SKM-1 treated with dmso at 0.1 percent for 144 hours (cell line): ENCODE measurements around the gene FBXO46.

Experiments used
- DNase-seq: peaks from one replicate; lab custom pipeline; 2025; ENCODE audit not compliant: unreplicated experiment; lab: John Stamatoyannopoulos, UW

Gene FBXO46

GRCh38 chr19:45730368-45731288 is at the start of gene FBXO46:
TSS of gene FBXO46 (minus strand) at chr19:45730896. CDS start at chr19:45713495, 17,401 bp downstream.
- peak; percentile 86 for DNase-seq

- no peak for DNase-seq
Observed at GRCh38 chr19:45780146-45780447, 49.4 kb upstream of the FBXO46 start.

- DNase-seq: no peak
Observed at GRCh38 chr19:45779231-45780145, 48.8 kb upstream of the FBXO46 start.

- DNase-seq: no peak
Observed at GRCh38 chr19:45778010-45778661, 47.4 kb upstream of the FBXO46 start.

- no peak for DNase-seq
Observed at GRCh38 chr19:45777395-45777961, 46.8 kb upstream of the FBXO46 start.

- DNase-seq: no peak
Observed at GRCh38 chr19:45774765-45775164, 44.1 kb upstream of the FBXO46 start.

- no peak for DNase-seq
Observed at GRCh38 chr19:45773384-45773783, 42.7 kb upstream of the FBXO46 start.

- no peak for DNase-seq
Observed at GRCh38 chr19:45772912-45773311, 42.2 kb upstream of the FBXO46 start.

GRCh38 chr19:45772130-45772840 is 41.6 kb upstream of the FBXO46 start:
- no peak for DNase-seq

GRCh38 chr19:45771311-45771933 is 40.7 kb upstream of the FBXO46 start:
- no peak for DNase-seq

- DNase-seq: peak; percentile 22
Observed at GRCh38 chr19:45770192-45771101, 39.8 kb upstream of the FBXO46 start.

- DNase-seq: no peak
Observed at GRCh38 chr19:45769821-45770191, 39.1 kb upstream of the FBXO46 start.

GRCh38 chr19:45768984-45769782 is 38.5 kb upstream of the FBXO46 start, which contains the start of gene SIX5:
TSS of gene SIX5 (minus strand) at chr19:45769252. CDS start at chr19:45768844, 408 bp downstream.
- DNase-seq: no peak

GRCh38 chr19:45768655-45768983 is 37.9 kb upstream of the FBXO46 start:
- no peak for DNase-seq

GRCh38 chr19:45767881-45768654 is 37.4 kb upstream of the FBXO46 start:
- no peak for DNase-seq

GRCh38 chr19:45767410-45767880 is 36.7 kb upstream of the FBXO46 start:
- DNase-seq: no peak

GRCh38 chr19:45766869-45767346 is 36.2 kb upstream of the FBXO46 start:
- DNase-seq: no peak
